Measurements from ENCODE around the gene FUT3. TPM values are rescaled to one million over a fixed set of nuclear protein-coding genes. Genes with fewer than 3 reads are reported as not detected.

FUT3 gene
- total and polyA plus RNA-seq, 9 of the 15 experiments (the other 6 are each of a cell fraction or from before 2014, with no cell fraction given) = 0.09 TPM; not detected in 8

DNA sequence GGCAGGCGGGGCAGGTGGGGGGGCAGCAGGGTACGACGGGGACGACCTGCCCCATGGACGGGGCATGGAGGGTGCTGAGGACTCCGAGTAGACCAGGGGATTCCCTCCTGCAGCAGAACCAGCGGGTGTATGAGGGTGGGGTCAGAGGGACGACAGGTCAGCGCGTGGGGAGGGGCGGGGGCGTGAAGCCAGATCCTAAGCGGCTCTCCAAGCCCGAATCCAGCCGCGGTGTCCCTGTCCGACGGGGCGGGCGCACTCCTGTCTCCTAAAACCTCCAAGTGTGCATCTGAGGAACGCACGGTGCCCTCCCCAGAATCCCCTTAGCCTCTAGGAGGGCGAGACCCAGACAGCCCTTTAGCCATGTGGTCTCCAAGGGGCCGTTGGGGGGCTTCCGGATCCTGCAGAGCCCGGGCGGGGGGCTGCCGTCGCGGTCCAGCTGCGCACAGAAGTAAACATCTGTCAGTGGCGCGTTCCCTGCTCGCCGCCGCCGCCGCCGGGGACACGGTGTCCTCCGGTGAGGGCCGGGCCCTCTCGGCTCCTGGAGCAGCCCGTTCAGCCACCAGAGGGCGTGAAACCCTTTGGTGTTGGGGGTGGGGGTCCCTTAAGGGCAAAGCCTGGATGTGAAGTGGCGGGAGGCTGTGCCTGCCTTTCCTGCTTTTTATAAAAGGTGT, 45.7 kb downstream of the FUT3 start (continued):
- TF ChIP-seq, protein P1, sequence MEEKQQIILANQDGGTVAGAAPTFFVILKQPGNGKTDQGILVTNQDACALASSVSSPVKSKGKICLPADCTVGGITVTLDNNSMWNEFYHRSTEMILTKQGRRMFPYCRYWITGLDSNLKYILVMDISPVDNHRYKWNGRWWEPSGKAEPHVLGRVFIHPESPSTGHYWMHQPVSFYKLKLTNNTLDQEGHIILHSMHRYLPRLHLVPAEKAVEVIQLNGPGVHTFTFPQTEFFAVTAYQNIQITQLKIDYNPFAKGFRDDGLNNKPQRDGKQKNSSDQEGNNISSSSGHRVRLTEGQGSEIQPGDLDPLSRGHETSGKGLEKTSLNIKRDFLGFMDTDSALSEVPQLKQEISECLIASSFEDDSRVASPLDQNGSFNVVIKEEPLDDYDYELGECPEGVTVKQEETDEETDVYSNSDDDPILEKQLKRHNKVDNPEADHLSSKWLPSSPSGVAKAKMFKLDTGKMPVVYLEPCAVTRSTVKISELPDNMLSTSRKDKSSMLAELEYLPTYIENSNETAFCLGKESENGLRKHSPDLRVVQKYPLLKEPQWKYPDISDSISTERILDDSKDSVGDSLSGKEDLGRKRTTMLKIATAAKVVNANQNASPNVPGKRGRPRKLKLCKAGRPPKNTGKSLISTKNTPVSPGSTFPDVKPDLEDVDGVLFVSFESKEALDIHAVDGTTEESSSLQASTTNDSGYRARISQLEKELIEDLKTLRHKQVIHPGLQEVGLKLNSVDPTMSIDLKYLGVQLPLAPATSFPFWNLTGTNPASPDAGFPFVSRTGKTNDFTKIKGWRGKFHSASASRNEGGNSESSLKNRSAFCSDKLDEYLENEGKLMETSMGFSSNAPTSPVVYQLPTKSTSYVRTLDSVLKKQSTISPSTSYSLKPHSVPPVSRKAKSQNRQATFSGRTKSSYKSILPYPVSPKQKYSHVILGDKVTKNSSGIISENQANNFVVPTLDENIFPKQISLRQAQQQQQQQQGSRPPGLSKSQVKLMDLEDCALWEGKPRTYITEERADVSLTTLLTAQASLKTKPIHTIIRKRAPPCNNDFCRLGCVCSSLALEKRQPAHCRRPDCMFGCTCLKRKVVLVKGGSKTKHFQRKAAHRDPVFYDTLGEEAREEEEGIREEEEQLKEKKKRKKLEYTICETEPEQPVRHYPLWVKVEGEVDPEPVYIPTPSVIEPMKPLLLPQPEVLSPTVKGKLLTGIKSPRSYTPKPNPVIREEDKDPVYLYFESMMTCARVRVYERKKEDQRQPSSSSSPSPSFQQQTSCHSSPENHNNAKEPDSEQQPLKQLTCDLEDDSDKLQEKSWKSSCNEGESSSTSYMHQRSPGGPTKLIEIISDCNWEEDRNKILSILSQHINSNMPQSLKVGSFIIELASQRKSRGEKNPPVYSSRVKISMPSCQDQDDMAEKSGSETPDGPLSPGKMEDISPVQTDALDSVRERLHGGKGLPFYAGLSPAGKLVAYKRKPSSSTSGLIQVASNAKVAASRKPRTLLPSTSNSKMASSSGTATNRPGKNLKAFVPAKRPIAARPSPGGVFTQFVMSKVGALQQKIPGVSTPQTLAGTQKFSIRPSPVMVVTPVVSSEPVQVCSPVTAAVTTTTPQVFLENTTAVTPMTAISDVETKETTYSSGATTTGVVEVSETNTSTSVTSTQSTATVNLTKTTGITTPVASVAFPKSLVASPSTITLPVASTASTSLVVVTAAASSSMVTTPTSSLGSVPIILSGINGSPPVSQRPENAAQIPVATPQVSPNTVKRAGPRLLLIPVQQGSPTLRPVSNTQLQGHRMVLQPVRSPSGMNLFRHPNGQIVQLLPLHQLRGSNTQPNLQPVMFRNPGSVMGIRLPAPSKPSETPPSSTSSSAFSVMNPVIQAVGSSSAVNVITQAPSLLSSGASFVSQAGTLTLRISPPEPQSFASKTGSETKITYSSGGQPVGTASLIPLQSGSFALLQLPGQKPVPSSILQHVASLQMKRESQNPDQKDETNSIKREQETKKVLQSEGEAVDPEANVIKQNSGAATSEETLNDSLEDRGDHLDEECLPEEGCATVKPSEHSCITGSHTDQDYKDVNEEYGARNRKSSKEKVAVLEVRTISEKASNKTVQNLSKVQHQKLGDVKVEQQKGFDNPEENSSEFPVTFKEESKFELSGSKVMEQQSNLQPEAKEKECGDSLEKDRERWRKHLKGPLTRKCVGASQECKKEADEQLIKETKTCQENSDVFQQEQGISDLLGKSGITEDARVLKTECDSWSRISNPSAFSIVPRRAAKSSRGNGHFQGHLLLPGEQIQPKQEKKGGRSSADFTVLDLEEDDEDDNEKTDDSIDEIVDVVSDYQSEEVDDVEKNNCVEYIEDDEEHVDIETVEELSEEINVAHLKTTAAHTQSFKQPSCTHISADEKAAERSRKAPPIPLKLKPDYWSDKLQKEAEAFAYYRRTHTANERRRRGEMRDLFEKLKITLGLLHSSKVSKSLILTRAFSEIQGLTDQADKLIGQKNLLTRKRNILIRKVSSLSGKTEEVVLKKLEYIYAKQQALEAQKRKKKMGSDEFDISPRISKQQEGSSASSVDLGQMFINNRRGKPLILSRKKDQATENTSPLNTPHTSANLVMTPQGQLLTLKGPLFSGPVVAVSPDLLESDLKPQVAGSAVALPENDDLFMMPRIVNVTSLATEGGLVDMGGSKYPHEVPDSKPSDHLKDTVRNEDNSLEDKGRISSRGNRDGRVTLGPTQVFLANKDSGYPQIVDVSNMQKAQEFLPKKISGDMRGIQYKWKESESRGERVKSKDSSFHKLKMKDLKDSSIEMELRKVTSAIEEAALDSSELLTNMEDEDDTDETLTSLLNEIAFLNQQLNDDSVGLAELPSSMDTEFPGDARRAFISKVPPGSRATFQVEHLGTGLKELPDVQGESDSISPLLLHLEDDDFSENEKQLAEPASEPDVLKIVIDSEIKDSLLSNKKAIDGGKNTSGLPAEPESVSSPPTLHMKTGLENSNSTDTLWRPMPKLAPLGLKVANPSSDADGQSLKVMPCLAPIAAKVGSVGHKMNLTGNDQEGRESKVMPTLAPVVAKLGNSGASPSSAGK (IDR thresholded peaks at IDR 0.05) = no peak; the same call in 1 of the 2 replicates
- TF ChIP-seq SAP30 (IDR thresholded peaks at IDR 0.05; ENCODE audit: borderline replicate concordance, insufficient read depth, low read depth, low read length, poor library complexity, severe bottlenecking) (peak; percentile 64), NFIC (IDR thresholded peaks at IDR 0.05) (peak; percentile 84), POLR2G (IDR thresholded peaks at IDR 0.05; ENCODE audit: low read depth, low read length) (peak; percentile 43; the same call in 1 of the 2 replicates)
- TF ChIP-seq, protein P2, sequence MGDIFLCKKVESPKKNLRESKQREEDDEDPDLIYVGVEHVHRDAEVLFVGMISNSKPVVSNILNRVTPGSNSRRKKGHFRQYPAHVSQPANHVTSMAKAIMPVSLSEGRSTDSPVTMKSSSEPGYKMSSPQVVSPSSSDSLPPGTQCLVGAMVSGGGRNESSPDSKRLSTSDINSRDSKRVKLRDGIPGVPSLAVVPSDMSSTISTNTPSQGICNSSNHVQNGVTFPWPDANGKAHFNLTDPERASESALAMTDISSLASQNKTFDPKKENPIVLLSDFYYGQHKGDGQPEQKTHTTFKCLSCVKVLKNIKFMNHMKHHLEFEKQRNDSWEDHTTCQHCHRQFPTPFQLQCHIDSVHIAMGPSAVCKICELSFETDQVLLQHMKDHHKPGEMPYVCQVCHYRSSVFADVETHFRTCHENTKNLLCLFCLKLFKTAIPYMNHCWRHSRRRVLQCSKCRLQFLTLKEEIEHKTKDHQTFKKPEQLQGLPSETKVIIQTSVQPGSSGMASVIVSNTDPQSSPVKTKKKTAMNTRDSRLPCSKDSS (IDR thresholded peaks at IDR 0.05; ENCODE audit: low read depth, partially characterized antibody) = no peak

Measured in K562 (cell line).